C4-2B (cell line): ENCODE measurements around the gene TRIO.

Experiments used
- ZFX ChIP-seq: fragments of 450-650 bp; IDR thresholded peaks from 2 replicates; pipeline ENCODE4 v1.6.1; 2017
- TF ChIP-seq, protein P1 (sequence below): fragments of 450-650 bp; conservative IDR thresholded peaks from 2 replicates; pipeline ENCODE4 v1.5.1; 2017; ENCODE audit warnings: mild to moderate bottlenecking

- TF ChIP-seq, protein P1, sequence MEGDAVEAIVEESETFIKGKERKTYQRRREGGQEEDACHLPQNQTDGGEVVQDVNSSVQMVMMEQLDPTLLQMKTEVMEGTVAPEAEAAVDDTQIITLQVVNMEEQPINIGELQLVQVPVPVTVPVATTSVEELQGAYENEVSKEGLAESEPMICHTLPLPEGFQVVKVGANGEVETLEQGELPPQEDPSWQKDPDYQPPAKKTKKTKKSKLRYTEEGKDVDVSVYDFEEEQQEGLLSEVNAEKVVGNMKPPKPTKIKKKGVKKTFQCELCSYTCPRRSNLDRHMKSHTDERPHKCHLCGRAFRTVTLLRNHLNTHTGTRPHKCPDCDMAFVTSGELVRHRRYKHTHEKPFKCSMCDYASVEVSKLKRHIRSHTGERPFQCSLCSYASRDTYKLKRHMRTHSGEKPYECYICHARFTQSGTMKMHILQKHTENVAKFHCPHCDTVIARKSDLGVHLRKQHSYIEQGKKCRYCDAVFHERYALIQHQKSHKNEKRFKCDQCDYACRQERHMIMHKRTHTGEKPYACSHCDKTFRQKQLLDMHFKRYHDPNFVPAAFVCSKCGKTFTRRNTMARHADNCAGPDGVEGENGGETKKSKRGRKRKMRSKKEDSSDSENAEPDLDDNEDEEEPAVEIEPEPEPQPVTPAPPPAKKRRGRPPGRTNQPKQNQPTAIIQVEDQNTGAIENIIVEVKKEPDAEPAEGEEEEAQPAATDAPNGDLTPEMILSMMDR = no peak
- TF ChIP-seq ZFX = no peak
Observed at GRCh38 chr5:14445576-14446290, 302.6 kb downstream of the TRIO start.
